Testis (tissue), 2 donors: ENCODE results near the gene LAMB4.

Experiments used
- POLR2A ChIP-seq: fragments of 450-650 bp; IDR thresholded peaks from one replicate; pipeline ENCODE4 v1.6.1; 2017; ENCODE audit warnings: antibody characterized with exemption, mild to moderate bottlenecking, moderate library complexity
- TF ChIP-seq, protein P1 (sequence below), 3 experiments: fragments of 450-650 bp in 2 of 3; fragments of 200-600 bp in 1 of 3; sonication (generic) in 1 of 3; IDR thresholded peaks; one replicate each; pipeline ENCODE4 v1.5.1; 2016 to 2019; ENCODE audit warnings: antibody characterized with exemption in 3 of 3, mild to moderate bottlenecking in 2 of 3, moderate library complexity in 1 of 3

DNA sequence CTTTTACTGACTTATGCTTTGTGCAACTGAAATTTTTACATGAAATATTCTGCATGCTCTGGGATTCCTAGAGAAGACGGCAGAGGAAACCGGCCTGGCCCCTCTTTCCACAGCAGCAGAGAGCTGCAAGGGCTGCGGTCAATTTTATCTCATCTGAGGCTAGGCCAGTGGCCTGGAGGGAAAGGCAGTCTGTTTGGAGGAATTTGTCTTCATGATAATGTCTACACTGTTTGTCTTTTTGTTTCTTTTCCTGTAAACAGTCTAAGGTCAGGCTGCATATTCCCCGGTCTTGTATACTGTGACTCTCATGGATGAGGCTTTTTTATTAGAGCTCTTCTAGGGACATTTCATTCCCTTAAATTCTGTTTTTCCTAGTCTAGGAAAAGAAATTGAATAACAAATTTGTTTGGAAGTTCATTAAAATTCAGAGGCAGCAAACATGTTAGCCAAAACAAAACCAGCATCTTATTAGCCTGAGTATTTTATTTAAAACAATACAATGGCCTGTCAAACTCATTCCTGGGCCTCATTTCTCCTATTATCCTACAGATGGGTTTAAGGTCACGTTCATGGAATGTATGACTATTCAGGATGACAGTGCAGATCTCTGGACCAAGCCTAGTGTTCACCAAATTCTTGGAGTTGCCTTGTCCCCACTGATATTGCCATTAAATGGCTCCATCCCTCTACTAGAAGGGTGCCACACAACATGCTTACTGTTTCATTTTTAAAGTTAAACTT is 26.4 kb downstream of the LAMB4 start:
- TF ChIP-seq, protein P1, sequence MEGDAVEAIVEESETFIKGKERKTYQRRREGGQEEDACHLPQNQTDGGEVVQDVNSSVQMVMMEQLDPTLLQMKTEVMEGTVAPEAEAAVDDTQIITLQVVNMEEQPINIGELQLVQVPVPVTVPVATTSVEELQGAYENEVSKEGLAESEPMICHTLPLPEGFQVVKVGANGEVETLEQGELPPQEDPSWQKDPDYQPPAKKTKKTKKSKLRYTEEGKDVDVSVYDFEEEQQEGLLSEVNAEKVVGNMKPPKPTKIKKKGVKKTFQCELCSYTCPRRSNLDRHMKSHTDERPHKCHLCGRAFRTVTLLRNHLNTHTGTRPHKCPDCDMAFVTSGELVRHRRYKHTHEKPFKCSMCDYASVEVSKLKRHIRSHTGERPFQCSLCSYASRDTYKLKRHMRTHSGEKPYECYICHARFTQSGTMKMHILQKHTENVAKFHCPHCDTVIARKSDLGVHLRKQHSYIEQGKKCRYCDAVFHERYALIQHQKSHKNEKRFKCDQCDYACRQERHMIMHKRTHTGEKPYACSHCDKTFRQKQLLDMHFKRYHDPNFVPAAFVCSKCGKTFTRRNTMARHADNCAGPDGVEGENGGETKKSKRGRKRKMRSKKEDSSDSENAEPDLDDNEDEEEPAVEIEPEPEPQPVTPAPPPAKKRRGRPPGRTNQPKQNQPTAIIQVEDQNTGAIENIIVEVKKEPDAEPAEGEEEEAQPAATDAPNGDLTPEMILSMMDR (IDR thresholded peaks at IDR 0.05) = no peak
- TF ChIP-seq POLR2A = no peak
